GM12878 (cell line): Measurements from ENCODE around the gene NUDT16L1.

Experiments used
- FOXM1 ChIP-seq: IDR thresholded peaks from 2 replicates; pipeline ENCODE4 v1.6.1; 2012; ENCODE audit warnings: low read depth, mild to moderate bottlenecking, inconsistent platforms, low read length, moderate library complexity
- ZNF384 ChIP-seq: IDR thresholded peaks from 2 replicates; pipeline ENCODE4 v1.6.1; 2012; ENCODE audit warnings: low read depth, mild to moderate bottlenecking, low read length, improper control_type of control experiment, borderline replicate concordance
- TF ChIP-seq, protein P1 (sequence below): fragments of 450-650 bp; IDR thresholded peaks from 2 replicates; pipeline ENCODE4 v1.6.1; 2016; ENCODE audit warnings: mild to moderate bottlenecking, moderate library complexity, borderline replicate concordance

DNA sequence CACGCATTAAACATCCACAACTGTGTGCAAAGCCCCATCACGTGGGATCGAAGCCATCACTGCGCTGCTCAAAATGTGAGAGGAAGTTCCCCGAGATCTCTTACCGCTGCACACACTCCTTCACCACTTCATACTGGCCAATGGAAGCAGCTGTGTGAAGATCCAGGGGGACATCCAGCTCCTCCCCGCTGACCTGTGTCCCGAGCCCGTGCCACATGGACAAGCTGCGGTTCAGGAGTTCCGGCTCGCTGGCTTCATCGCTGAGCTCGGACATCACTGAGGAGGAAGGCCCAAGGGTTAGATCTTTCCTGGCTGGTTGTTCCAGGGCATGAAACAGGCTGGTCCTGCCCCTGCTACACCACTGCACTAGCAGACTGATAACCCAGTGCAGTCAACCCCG, 36.5 kb downstream of the NUDT16L1 start:
- no peak for TF ChIP-seq FOXM1
- TF ChIP-seq, protein P1, sequence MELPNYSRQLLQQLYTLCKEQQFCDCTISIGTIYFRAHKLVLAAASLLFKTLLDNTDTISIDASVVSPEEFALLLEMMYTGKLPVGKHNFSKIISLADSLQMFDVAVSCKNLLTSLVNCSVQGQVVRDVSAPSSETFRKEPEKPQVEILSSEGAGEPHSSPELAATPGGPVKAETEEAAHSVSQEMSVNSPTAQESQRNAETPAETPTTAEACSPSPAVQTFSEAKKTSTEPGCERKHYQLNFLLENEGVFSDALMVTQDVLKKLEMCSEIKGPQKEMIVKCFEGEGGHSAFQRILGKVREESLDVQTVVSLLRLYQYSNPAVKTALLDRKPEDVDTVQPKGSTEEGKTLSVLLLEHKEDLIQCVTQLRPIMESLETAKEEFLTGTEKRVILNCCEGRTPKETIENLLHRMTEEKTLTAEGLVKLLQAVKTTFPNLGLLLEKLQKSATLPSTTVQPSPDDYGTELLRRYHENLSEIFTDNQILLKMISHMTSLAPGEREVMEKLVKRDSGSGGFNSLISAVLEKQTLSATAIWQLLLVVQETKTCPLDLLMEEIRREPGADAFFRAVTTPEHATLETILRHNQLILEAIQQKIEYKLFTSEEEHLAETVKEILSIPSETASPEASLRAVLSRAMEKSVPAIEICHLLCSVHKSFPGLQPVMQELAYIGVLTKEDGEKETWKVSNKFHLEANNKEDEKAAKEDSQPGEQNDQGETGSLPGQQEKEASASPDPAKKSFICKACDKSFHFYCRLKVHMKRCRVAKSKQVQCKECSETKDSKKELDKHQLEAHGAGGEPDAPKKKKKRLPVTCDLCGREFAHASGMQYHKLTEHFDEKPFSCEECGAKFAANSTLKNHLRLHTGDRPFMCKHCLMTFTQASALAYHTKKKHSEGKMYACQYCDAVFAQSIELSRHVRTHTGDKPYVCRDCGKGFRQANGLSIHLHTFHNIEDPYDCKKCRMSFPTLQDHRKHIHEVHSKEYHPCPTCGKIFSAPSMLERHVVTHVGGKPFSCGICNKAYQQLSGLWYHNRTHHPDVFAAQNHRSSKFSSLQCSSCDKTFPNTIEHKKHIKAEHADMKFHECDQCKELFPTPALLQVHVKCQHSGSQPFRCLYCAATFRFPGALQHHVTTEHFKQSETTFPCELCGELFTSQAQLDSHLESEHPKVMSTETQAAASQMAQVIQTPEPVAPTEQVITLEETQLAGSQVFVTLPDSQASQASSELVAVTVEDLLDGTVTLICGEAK: no peak
- TF ChIP-seq ZNF384: no peak
